ENCODE results near the gene WDFY2.
A peak's percentile ranks its signal among the peaks of the same experiment; 100 is the strongest.
"Not testable (repeated sequence)": the region's sequence is repeated elsewhere in the genome, so short reads cannot be mapped to it uniquely, and the experiment has no call there.

The WDFY2 gene, protein sequence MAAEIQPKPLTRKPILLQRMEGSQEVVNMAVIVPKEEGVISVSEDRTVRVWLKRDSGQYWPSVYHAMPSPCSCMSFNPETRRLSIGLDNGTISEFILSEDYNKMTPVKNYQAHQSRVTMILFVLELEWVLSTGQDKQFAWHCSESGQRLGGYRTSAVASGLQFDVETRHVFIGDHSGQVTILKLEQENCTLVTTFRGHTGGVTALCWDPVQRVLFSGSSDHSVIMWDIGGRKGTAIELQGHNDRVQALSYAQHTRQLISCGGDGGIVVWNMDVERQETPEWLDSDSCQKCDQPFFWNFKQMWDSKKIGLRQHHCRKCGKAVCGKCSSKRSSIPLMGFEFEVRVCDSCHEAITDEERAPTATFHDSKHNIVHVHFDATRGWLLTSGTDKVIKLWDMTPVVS

DNA sequence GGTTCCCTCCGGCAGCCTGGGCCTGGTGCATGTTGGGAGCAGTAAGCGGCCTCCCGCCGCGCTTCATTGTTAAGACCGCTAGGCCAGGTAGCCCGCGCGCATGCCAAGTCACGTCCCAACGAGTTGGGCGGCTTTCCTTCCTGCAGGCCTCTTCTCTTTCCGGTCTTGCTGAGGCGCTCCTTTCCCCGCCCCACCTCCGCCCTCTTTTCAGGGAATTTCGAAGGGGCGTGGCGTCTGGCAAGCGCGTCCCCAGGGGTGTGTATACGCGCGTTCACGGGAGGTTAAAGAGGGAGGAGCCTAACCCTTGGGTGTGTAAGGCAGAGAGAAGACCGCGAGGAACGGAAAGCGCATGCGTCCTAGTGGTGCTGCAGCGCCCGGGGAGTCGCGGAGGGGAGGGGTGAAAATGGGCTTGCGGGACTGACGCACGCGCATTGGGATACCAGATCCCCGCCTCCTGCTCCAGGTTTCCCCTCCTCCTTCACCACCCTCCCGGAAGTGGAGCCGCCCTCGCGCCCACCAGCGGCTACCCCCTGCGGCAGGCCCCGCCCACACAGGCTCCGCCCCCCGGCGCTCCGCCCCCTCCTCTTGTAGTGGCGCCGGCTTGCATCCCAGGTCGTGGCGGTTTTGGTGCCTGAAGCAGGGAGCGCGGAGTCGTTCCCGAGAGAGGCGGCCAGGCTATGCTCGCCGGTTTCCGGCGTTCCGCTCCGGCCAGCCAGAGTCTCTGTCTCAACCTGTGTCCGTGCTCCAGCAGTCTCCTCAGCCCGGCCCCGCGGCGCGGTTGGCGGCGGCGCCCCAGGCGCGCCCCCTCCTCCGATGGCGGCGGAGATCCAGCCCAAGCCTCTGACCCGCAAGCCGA is at the start of gene WDFY2:
Gene WDFY2, plus strand, starts transcription at position 588 of the 856 bp plus-strand sequence. Its CDS starts 226 bp downstream, at position 814.
- peak; percentile 99 for DNase-seq (ENCODE audit: low spot score)

DNA sequence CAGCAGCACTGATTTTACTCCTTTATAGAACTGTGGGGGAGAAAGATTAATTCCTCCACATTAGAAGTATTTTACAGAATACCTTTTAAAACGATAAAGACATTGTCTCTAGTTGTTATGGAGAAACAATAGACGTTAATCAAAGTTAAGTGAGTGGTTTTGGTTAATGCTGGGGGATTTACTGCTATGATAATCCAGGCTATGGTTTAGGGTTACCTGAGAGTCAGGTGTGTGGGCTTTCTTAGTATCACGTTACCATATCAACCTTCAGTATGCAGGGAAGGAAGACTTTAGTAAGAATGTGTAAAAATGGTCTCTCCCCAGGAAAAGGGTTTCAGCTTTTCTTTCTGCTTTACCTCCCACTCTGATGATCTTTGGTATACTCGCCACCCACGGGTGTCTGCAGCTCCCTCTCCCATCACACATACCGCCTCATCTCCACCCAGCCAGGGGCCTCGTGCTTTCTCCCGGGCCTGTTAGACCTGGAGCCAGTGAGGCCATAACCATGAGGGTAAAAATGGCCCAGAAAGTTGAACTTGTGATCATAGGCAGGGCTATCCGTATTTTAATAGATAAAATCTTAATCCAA is 45.6 kb upstream of the WDFY2 start:
- no peak for DNase-seq (ENCODE audit: low spot score)

DNA sequence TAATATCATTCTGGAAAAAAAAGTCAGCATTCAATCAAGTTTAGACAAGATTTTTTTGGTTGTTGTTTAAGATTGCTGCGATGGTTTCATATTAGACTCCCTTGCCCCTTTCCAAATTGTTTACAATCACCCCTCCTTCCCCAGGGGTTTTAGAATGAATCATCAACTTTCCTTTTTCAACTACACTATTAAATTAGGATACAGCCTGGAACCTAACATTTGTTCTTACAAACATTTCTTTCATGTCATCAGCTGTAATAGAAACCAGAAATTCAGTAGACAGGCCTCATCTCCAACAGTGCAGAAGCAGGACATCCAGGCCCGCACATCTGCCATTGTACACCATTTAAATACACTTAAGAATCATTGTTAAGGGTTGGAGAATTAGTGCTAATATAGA is 44.4 kb upstream of the WDFY2 start:
- no peak for DNase-seq (ENCODE audit: low spot score)

DNA sequence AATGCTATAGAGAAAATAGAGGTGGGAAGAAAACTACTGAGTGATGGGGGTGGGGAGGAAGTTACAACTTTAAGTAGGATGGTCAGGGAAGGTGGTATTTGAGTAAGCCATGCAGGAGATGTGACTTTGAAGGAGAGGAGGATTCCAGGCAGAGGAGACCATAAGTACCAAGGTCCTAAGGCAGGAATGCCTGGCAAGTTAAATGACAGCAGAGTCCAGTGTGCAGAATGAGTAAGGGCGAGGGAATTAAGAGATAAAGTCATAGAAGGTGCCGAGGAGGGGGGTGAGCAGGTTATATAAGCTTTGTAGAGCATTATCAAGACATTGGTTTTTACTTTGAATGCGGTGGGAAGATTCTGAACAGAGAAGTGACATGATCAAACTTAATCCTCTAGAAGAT is 43.2 kb upstream of the WDFY2 start:
- DNase-seq (ENCODE audit: low spot score): no peak

DNA sequence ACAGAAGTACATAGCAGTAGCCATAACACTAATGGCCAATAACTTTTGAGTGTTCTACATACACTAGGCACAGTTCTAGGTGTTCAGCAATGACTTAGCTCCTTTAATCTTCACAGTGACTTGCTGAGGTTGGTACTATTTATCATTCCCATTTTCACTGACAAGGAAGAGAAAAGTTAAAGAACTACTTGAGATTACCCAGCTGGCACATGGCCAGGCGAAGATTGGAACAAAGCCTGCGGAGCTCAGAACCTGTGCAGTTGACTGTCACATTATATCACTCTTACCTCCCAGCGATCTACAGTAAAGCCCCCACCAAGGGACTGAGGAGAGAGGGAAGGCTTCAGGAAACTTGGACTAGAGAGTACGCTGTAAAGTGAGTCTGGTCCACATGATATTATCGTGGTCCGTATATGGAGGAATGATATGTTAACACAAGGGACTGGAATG is 42.4 kb upstream of the WDFY2 start:
- no peak for DNase-seq (ENCODE audit: low spot score)

DNA sequence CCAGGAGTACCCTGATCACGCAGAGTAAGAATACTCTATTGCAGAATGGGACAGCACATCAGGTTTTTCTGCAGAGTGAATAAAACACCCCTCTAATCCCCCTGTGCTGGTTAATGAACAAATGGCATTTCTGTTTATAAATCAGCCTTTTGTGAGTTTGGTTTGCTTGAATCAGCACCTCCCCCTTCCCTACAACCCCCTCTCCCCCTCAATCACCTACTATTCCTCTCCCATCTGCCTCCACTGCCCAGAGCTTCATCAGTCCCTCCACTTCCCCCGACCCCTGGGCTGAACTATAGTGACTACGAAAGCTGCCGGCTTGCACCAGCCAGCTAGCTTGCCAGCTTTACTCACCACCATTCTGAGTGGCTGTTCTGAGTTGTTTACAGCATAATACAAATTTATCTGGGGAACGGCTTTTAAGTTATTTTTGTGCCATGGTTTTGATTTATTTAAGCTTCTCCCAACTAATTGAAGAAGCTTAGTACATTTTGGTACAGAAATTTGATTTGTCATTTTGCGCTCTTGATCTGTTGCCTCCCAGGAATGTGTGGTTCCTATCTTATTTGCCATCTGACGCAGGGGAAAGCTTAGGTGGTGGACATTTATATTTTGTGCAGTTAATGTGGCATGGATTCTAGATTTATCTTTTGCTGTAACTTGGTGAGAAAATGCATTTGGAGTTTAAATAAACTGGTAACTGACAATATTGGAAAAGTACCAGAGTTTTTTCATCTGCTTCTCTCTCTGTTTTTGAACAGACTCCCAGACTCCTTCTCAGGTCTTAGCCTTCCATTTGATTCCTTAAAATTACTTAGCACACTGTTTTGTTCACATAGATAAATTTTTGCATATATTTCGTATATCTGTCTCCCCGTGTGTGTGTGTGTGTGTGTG is 41.7 kb upstream of the WDFY2 start:
- no peak for DNase-seq (ENCODE audit: low spot score)

DNA sequence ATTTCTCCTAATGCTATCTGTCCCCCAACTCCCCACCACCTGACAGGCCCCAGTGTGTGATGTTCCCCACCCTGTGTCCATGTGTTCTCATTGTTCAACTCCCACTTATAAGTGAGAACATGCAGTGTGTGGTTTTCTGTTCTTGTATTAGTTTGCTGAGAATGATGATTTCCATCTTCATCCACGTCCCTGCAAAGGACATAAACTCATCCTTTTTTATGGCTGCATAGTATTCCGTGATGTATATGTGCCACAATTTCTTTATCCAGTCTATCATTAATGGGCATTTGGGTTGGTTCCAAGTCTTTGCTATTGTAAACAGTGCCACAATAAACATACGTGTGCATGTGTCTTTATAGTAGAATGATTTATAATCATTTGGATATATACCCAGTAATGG is 38.8 kb upstream of the WDFY2 start:
- DNase-seq (ENCODE audit: low spot score): not testable (repeated sequence)

DNA sequence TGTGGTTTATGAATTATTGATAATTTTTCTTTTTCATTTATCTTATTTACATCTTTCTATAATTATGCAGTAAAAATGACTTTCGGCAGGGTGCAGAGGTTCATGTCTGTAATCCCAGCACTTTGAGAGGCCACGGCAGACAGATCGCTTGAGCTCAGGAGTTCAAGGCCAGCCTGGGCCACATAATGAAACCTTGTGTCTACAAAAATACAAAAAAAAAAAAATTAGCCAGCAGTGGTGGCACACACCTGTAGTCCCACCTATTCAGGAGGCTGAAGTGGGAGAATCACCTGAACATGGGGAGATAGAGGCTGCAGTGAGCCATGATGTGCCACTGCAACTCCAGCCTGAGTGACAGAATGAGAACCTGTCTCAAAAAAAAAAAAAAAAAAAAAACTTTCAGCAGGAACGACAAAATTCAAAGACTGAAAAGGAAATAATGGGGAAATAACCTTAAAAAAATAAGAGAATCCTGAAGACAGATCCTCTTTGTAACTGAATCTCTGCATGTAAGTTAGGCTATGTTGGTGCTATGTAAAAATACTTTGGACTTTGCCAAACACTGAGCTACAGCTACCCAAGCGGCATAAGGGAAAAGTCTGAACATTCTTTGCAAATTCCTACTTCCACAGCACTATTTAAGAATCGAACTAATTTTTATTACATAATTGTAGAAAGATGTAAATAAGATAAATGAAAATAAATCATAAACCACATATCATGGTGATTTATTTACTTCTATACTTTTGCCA is 36.7 kb upstream of the WDFY2 start:
- DNase-seq (ENCODE audit: low spot score): no peak

DNA sequence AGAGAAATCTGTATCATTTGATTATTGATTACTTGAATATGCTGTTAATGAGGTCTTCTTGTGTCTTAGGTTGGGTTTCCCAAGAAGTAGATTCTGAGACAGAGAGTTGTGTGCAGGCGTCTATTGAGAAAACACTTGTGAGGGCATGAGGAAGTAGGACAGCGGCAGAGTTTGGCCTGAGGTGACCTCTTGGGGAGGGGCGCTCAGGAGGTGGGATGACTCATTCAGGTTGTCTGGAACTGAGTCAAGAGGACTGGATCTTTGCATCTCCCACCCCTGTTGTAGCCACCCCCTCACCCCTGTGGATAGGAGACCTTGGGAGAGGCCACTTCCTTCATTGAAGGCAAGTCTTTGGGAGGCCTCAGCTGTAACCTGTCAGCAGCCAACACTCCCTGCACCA is 35.2 kb upstream of the WDFY2 start:
- no peak for DNase-seq (ENCODE audit: low spot score)

DNA sequence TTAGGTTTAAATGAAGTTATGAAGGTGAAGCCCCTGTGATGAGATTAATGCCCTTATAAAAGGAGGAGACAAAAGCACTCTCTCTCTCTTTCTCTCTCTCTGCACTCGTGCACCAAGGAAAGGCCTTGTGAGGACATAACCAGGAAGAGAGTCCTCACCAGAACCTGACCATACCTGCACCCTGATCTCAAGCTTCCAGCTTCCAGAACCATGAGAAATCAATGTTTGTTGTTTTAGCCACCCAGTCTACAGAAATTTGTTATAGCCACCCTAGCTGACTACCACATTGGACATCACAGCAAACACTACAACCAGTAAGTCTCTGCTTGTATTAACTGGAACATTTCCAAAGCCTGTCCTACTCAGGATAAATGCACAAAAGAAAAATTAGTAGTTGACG is 34.7 kb upstream of the WDFY2 start:
- no peak for DNase-seq (ENCODE audit: low spot score)

DNA sequence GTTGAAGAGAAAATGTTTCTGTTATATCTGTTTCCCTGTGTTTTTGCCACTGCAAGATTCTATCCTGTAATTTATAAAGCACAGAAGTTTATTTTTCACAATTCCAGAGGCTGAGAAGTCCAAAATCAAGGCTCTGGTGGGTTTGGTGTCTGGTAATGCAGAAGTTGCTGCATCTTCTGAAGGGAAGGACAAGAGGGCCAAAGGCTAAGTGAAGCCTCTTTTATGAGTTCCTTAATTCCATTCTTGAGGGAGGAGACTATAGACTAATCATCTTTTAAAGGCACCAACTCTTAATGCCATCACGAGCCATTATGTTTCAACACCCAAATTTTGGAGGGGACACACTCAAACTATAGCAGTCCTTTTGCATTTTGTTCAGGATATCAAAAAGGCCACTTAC is 34.1 kb upstream of the WDFY2 start:
- no peak for DNase-seq (ENCODE audit: low spot score)

DNA sequence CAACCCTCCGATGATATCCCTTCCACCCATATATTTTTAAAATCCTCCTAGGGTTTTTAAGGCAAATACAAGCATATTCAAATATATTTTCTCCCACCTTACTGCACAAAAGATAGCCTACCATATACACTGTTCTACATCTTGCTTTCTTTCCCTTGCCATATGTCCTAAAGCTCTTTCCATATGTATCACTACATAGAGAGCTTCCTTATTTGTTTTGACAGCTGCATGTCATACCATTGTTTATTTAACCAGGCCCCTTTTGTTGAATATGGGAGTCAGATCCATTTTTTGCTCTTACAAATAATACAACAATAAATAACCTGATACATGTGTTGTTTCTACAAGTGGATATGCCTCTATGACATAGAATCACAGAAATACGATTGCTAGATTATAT is 32.8 kb upstream of the WDFY2 start:
- DNase-seq (ENCODE audit: low spot score): no peak

DNA sequence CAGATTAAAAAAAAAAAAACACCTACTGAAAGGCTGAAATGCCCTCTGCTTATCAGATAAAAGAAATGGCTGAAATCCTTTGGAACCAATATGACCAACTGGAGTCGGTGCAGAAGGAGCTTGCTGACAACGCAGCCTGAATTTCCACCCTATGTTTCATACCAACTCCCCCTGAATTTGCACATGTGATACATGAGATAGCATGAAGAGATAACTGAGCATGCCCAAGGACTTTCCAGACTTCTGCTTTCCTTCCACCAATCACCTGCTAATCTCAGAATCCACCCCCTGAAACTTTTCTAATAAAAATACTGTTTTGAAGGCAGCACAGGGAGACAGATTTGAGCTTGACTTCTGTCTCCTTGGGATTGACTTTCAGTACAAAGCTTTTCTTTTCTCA is 32.2 kb upstream of the WDFY2 start:
- DNase-seq (ENCODE audit: low spot score): no peak

DNA sequence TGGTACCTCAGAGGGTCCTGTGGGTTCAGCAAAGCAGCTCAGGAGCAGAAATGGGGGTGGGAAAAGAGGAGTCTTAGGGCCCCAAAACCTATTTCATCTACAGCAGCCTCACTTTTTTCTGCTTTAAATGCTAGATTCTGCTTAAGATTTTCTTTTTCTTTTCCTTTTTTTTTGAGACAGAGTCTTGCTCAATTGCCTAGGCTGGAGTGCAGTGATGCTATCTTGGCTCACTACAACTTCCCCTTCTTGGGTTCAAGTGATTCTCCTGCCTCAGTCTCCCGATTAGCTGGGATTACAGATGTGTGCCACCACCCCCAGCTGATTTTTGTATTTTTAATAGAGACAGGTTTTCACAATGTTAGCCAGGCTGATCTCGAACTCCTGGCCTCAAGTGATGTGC is 30.7 kb upstream of the WDFY2 start:
- DNase-seq (ENCODE audit: low spot score): no peak

DNA sequence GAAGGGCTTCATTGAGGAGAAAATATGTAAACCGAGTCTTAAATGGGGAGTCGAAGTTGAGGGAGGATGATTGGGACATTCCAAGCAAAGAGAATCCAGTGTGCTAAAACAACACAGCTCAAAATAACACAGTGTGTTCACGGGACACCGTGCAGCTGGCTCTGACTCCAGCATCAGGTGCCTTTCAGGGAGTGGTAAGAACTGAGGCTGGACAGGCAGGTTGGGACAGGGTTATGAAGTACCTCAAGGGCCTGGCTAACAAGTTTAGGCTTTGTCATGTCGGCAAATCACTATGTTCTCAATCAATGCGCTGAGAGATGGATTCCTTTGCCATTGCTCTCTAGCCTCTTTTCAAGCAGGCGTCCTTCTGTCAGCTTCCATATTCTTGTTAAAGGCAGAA is 27.5 kb upstream of the WDFY2 start:
- no peak for DNase-seq (ENCODE audit: low spot score)

DNA sequence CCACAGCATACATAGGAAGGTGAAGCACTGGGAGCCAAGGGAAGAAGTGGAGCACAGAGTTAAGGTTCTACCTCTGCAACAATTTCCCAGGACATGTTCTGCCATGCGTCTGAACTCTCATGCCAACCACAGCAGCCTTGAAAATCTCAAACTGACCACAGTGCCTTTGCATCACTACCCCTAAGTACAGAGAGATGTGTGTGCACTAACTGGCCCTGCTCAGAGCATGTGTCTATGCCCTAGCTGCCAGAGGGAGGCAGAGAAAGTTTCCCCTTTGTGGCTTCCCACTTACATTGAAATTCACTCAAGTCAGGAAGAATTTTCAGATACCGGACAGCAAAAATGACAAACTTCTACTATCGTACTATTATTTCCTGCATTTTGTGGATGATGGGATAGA is 26.8 kb upstream of the WDFY2 start:
- DNase-seq (ENCODE audit: low spot score): no peak

DNA sequence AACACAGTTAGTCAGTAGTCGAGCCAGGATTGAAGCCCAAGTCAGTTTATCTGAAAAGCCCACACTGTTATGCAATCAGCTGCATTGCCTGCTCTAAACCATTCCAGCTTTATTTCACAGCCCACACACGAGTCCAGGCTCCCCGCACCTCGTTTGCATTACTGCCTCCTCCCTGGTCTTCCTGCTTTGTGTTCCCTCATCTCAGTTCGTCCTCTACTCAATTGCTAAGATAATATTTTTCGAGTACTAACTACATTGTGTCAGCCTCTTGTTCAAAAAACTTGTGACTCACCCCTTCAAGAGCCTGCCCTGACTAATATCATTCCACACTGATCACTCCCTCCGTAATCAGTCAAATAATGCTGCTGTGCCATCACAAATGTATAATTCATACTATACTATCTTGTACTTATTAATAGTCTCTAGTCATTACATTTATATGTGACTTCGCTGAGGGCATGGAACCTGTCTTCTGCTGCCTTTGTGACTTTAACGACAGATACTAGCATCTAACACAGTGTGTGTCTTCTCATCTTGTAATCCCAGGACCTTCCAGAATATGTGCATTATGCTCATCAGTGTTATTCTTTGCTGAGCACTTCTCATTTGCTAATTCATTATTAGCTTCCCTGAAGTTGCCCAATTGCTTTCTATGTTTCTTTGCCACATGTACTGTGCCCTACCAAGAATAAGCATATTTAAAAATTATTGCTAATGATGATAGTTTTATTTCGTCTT is 26.2 kb upstream of the WDFY2 start:
- peak; percentile 90 for DNase-seq (ENCODE audit: low spot score)

DNA sequence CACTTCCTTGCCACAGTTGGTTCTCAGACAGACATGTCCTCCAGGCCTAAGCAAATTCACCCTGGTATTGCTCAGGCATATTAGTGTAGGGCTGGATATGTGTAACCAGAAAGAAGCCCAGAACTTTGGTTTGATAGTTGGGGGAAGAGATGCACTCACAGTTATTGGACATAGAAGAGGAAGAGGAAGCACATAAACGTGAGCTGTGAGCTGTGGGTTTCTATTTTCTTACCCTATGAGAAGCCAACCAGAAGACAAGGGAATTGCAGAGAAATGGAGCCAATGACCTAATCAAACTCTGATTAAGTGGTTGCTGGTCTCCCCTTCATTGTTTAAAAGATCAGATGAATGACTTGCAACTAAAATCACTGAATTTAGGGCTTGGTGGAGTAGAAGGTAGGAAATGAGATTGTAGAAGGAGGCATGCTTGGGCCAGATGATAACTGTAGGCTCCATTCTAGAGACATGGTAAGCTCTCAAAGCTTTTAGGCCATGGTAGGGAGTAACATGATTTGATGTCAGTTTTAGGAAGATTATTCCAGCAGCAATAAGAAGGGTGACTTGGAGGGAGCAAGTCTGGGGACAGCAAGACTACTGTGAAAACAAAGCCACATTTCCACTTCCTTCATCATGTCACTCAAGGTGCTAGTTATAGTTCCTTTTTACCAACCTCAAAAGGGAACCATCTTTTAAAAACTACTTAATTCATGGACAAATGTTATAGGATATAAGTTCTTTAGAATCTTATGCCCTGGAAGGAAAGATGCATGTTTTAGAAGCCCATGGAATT is 24.1 kb upstream of the WDFY2 start:
- no peak for DNase-seq (ENCODE audit: low spot score)

DNA sequence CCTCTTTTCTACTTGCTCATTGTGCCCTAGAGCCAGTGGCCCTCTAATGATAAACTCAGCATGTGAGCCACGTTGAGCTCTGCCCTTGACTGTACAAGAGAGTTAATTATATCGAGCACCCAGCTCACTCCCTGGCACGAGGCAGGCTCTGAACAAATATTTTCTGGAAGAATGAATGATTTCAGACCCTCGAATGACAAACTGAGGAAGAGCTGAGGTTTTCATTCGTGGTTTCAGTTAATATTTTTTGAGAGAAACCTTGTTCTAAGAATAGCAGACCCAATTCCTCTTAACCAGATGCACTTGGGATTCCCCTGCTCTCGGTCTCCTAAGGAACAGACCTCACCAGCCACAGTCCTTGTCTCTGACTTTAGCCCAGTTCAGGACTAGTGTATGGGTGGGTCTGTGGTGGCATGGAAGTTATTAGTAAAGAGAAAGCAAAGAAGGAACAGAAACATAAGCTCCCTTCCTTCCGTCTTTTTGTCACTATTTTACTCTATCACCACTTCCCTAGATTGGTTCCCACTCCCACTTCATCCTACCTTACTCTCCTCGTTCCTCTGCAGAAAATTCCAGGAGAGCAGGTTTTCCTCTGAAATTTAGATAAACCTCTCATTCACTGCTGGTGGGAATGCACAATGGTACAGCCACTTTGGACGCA is 22.1 kb upstream of the WDFY2 start:
- DNase-seq (ENCODE audit: low spot score): no peak

All from RKO (cell line).